SW 1271 (cell line): ENCODE measurements around the gene MEDAG.

ENCODE experiments used
- DNase-seq, 2 experiments: peaks; one replicate each; lab custom pipeline; 2025; lab: John Stamatoyannopoulos, UW

Gene MEDAG

DNA sequence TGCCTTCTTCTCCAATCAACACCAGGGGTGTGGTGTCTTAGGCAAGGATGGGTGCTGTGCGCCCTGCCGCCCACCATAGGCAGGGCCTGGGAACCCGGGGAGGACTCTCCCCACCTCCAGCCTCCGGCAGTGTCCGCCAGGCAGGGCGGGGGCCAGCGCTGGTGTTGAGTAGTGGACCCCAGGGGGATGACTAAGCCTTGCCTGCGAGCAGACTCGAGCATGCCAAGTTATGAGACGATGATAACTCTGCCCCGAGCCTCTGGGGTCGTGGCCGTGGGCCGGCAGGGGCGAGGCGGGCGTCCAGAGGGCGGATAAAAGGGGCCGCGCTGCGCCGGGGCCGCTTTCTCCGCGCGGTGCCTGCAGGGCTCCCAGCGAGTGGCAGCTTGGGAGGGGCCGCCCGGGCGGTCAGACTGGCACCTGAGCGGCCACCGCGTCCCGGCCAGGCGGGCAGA, at the start of gene MEDAG:
TSS of gene MEDAG (plus strand) at position 340 of the 452 bp plus-strand sequence. CDS start 245 bp downstream, outside the sequence.
- no peak for DNase-seq

DNA sequence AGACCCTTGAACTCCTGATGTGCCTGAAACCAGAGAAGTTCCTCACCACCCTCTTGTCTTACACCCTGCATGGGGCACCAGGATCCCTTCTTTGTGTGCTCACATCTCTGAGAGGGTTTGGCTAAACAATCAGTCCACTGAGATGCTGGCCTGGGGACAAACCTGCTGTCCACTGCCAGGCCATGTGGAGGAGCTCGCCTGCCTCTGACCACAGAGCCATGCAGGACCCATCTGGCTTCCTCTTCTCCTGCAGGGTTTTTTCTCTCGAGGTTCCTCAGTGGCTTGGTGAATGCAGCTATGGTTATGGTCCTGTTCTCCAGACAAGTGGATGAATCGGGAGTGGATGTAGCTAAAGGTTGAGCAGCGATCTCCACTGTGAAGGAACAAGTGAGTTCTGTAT, 49.1 kb upstream of the MEDAG start:
- DNase-seq, result no peak

DNA sequence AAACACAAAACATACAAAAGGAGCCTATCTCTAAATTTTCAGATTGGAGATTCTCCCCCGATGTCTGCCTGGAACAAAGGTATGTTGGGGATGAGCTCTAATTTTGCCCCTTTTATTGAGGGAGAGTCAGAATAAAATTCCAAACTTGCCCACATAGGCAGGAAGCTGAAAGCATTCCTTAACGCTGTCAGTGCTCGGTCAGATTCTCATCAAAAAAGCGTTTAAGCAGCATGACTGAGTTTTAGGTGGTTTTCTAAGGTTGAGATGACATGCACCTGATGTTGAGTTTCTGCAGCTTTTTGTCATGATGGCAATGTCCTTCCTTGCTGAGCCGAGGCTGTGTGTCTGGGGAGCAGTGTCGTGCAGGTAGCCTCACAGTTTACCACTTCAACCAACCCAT, 48.4 kb upstream of the MEDAG start:
- DNase-seq, result no peak

- no peak for DNase-seq
Observed at GRCh38 chr13:30859326-30859725, 46.7 kb upstream of the MEDAG start.

DNA sequence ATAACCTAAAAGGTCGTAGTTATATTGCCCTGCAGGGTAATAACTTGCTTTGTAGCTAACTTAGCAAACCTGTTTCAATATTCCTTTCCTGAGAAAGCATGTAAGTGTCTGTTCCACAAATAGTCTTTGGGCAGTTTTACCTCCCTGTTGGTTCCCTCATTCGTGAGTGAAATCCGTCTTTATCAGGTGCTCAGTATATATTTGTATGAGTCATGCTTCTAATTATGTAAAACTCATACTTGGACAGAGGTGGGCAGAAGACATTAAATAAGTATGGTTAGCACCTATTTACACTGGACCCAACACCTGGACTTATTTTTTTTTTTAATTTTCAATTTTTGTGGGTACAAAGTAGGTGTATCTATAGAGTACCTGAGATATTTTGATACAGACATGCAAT, 44.9 kb upstream of the MEDAG start:
- DNase-seq, result no peak

- DNase-seq, result no peak
Observed at GRCh38 chr13:30861836-30862467, 44.1 kb upstream of the MEDAG start.

DNA sequence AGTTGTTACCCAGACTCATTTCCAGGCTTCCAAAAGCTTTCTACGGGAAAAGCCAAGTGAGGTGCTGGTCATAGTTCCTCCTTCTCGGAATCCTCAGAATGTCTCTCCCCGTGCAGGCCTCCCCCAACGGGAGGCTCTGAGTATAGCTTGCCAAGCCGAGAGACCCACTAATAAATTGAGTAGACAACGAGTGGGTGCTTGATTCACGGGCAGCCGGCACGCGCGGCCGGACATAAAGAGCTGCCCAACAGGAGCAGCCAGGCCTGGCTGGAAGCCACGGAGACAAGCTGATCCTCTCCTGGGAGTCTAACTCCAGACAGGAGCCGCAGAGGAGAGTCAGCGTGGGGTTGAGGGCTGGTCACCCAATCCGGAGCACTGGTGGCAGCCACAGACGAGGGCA, 43.4 kb upstream of the MEDAG start:
- DNase-seq, result no peak

DNA sequence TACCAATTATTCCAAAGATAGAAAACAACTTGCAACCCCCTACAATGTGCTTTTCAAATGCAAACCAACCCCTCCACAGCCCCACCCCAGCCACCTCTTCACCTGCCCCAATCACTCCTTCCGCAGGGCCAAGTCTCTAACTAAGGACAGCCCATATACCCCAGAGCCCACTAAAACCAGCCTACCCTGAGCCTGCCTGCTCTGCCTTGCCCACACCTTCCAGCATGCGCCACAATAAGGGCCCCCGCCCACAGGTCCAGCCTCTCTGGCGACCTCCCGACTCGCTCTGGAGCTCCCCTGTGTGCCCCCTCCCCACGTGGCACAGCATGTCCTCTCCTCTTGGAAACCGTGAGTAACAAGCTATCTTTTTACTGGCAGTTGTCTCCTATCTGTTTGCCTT, 42.8 kb upstream of the MEDAG start:
- DNase-seq, result no peak

DNA sequence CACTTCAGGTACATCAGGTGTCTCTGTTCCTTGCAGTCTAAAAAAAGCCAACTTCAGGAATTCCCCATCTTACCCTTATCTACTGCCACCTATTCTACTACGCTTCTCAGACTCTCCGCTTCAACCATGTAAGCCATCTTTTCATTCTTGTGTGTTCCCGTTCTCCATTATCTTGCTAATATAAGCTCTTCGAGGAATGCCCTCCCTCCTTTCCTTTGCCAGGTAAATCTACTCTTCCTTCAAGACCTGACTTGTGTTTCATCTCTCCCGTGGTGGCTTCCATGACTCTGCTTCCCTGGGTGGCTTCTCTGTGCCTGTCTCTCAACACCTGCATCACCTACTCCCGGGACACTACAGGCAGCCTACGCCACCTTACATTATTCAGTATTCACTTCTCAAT, 42.3 kb upstream of the MEDAG start:
- DNase-seq, result no peak

GRCh38 chr13:30864433-30865122, 41.5 kb upstream of the MEDAG start:
- DNase-seq, result no peak

- peak; percentile 14 to 61 for DNase-seq
Observed at GRCh38 chr13:30865123-30866049, 40.7 kb upstream of the MEDAG start.

GRCh38 chr13:30866677-30867076, 39.4 kb upstream of the MEDAG start:
- DNase-seq, result no peak

DNA sequence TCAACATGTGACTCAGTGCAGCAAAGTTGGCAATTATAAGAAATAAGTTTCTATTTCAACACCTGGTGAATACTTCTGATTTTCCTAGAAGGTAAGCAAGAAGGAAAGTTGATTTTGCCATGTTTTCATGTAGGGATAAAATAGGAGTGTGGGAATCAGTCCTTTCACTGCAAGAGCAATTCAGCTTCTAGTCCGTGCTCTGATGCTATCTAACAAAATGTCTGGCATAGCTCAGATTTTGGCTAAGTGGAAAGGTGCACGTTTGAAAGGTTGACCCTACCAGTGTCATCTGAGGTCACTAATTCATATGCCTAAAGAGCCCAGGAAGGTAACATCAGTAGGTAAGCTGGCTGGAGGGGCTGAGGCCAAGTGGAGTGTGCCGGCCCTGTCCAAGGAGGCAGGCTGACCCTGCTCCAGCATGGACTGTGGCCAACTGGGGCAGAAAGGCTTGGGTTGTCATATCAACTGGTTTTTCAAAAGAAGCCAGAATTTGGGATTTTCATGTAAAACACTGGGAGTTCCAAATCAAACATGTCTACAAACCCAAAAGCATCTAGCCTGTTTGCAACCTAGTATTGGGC, 38.9 kb upstream of the MEDAG start:
- no peak for DNase-seq

DNA sequence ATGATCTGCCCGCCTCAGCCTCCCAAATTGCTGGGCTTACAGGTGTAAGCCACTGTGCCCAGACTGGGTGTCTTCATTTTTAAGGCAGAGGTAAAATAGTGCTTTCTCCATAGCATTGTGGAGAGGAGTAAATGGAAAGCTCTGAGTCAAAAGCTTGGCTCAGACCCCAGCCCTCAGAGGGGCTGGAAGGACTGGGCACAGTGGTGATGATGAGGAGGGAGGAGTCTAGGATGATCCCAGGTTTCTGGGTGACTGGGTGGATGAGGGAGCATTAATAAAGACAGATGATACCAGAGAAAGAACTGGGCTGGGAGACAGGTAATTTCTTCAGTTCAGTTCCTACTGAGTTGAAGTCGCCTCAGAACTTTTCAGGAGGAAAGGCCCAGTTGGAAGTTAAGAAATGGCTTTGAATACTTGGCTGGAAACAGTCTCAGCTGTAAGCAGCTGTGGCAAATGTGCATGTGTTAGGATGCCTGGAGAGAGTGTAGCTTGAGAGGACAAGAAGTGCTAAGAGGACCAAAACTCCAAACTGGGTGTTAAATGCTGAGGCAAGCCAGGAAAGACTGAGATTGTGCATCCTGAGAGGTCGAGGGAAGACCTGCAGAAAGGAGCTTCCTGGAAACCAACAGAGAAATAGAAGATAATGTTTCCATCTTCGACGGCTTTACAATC, 37.1 kb upstream of the MEDAG start:
- DNase-seq, result no peak

DNA sequence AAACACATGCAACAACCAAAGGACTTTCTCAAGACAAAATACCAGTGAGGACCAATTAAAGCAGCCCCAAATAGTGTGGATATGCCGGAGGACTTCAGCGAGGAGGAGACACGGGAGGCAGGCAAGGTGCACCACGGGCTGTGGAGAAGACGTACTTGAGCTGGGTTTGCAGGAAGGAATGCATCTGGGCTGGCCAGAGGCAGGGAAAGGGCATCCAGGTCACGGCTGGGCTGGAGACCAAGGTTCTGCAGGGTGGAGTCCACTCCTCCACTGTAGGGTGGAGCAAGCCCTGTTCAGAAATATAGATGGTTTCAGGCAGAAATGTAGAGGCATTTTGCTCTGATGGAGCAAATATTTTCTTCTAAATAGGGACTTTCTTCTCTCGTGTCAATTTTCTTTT, 36.6 kb upstream of the MEDAG start:
- no peak for DNase-seq

GRCh38 chr13:30870049-30870884, 35.8 kb upstream of the MEDAG start:
- peak; percentile 31 to 53 for DNase-seq

- no peak for DNase-seq
Observed at GRCh38 chr13:30870916-30871587, 35.0 kb upstream of the MEDAG start.

GRCh38 chr13:30871588-30872275, 34.3 kb upstream of the MEDAG start:
- no peak for DNase-seq

DNA sequence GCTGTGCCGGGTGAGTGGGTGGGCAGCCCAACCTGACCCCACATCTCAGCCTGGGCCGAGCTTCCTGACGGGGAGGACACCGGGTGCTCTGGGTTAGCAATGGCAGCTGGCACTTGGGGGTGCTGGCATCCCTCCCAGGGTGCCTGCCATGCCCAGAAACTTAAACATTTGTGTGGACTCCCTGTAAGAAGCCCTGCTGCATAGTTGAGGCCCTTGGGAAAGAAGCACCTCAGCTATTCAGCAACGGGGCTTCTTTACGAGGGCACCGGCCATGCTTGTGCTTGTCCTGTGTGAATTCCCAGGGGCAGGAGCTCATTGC, 33.8 kb upstream of the MEDAG start:
- DNase-seq, result no peak
